H9 (cell line): Measurements from ENCODE around the gene CYFIP1. TPM values are rescaled to one million over a fixed set of nuclear protein-coding genes. Genes with fewer than 3 reads are reported as not detected.

Experiments
- DNase-seq: peaks from one replicate; pipeline ENCODE4 v3.0.0-alpha.2; 2017
- H2AFZ ChIP-seq: one replicate; pipeline ENCODE4 v1.6.1; 2013; ENCODE audit warnings: mild to moderate bottlenecking, low read length, control low read depth, moderate library complexity
- H2AK5ac ChIP-seq: 2 replicates; pipeline ENCODE4 v1.6.1; 2013; ENCODE audit warnings: low read length, control low read depth, mixed read lengths; ENCODE audit not compliant: insufficient read length
- H2BK120ac ChIP-seq: one replicate; pipeline ENCODE4 v1.6.1; 2013; ENCODE audit warnings: low read depth, mild to moderate bottlenecking, low read length, control low read depth, inconsistent platforms; ENCODE audit not compliant: poor library complexity, severe bottlenecking
- H2BK12ac ChIP-seq: 2 replicates; pipeline ENCODE4 v1.6.1; 2013; ENCODE audit warnings: low read length, control low read depth, mixed read lengths, low read depth; ENCODE audit not compliant: insufficient read length
- H2BK15ac ChIP-seq: 2 replicates; pipeline ENCODE4 v1.6.1; 2013; ENCODE audit warnings: low read depth, low read length, control low read depth
- H2BK20ac ChIP-seq: one replicate; pipeline ENCODE4 v1.6.1; 2013; ENCODE audit warnings: low read depth, mild to moderate bottlenecking, low read length, control low read depth, inconsistent platforms; ENCODE audit not compliant: poor library complexity, severe bottlenecking
- H2BK5ac ChIP-seq: 2 replicates; pipeline ENCODE4 v1.6.1; 2013; ENCODE audit warnings: low read length, control low read depth, mixed read lengths; ENCODE audit not compliant: insufficient read length
- H3K14ac ChIP-seq: 2 replicates; pipeline ENCODE4 v1.6.1; 2013; ENCODE audit warnings: low read length, control low read depth; ENCODE audit not compliant: insufficient read depth
- H3K18ac ChIP-seq: 2 replicates; pipeline ENCODE4 v1.6.1; 2013; ENCODE audit warnings: low read depth, mild to moderate bottlenecking, mixed read lengths, low read length, control low read depth; ENCODE audit not compliant: insufficient read length
- H3K23ac ChIP-seq: 2 replicates; pipeline ENCODE4 v1.6.1; 2013; ENCODE audit warnings: low read length, control low read depth, mixed read lengths, low read depth; ENCODE audit not compliant: insufficient read length
- H3K23me2 ChIP-seq: 2 replicates; pipeline ENCODE4 v1.6.1; 2013; ENCODE audit warnings: low read depth, mild to moderate bottlenecking, mixed read lengths, low read length, control low read depth; ENCODE audit not compliant: insufficient read length, poor library complexity, severe bottlenecking
- H3K27ac ChIP-seq: 2 replicates; pipeline ENCODE4 v1.5.1; 2013; ENCODE audit warnings: low read length, control low read depth, mixed read lengths, low read depth; ENCODE audit not compliant: insufficient read length
- H3K27me3 ChIP-seq: 2 replicates; pipeline ENCODE4 v1.6.1; 2013; ENCODE audit warnings: low read length, control low read depth, inconsistent platforms; ENCODE audit not compliant: insufficient read depth
- H3K4ac ChIP-seq: 2 replicates; pipeline ENCODE4 v1.6.1; 2013; ENCODE audit warnings: low read depth, mild to moderate bottlenecking, control low read depth, inconsistent platforms, low read length, moderate library complexity
- H3K4me1 ChIP-seq: 2 replicates; pipeline ENCODE4 v1.6.1; 2013; ENCODE audit warnings: low read length, control low read depth, inconsistent platforms; ENCODE audit not compliant: insufficient read depth
- H3K4me2 ChIP-seq: 2 replicates; pipeline ENCODE4 v1.6.1; 2013; ENCODE audit warnings: low read length, control low read depth, mixed read lengths; ENCODE audit not compliant: insufficient read length, insufficient read depth
- H3K56ac ChIP-seq: 2 replicates; pipeline ENCODE4 v1.6.1; 2013; ENCODE audit warnings: low read depth, mild to moderate bottlenecking, mixed read lengths, low read length, control low read depth; ENCODE audit not compliant: insufficient read length
- H3K79me1 ChIP-seq: 2 replicates; pipeline ENCODE4 v1.6.1; 2013; ENCODE audit warnings: low read depth, mild to moderate bottlenecking, moderate library complexity, low read length, control low read depth, inconsistent platforms; ENCODE audit not compliant: insufficient read depth, poor library complexity, severe bottlenecking
- H3K79me2 ChIP-seq: 2 replicates; pipeline ENCODE4 v1.6.1; 2013; ENCODE audit warnings: low read length, control low read depth, inconsistent platforms; ENCODE audit not compliant: insufficient read depth
- H3K9ac ChIP-seq: 2 replicates; pipeline ENCODE4 v1.6.1; 2013; ENCODE audit warnings: low read length, control low read depth, mixed read lengths; ENCODE audit not compliant: insufficient read length; ENCODE audit errors: extremely low read depth
- H3K9me3 ChIP-seq: one replicate; pipeline ENCODE4 v1.6.1; 2013; ENCODE audit warnings: low read depth, low read length, inconsistent platforms; ENCODE audit not compliant: control insufficient read depth
- H3T11ph ChIP-seq: one replicate; pipeline ENCODE4 v1.6.1; 2013; ENCODE audit warnings: mild to moderate bottlenecking, low read length, control low read depth, inconsistent platforms
- H4K20me1 ChIP-seq: one replicate; pipeline ENCODE4 v1.6.1; 2013; ENCODE audit not compliant: control insufficient read depth, insufficient read length, insufficient read depth
- H4K5ac ChIP-seq: 2 replicates; pipeline ENCODE4 v1.6.1; 2013; ENCODE audit warnings: low read depth, mild to moderate bottlenecking, mixed read lengths, low read length, control low read depth; ENCODE audit not compliant: insufficient read length
- H4K8ac ChIP-seq: replicated peaks from 2 replicates; pipeline ENCODE4 v1.6.1; 2013; ENCODE audit warnings: low read length, control low read depth, mixed read lengths, low read depth; ENCODE audit not compliant: insufficient read length
- H4K91ac ChIP-seq: 2 replicates; pipeline ENCODE4 v1.6.1; 2013; ENCODE audit warnings: low read depth, mild to moderate bottlenecking, moderate library complexity, mixed read lengths, low read length, control low read depth; ENCODE audit not compliant: insufficient read length
- H3K27ac Mint-ChIP-seq, 3 experiments: 2 replicates in 2 of 3; 3 replicates in 1 of 3; pipeline ENCODE4 v1.8.0; 2020 to 2021; ENCODE audit warnings: mixed read lengths in 3 of 3, mild to moderate bottlenecking in 1 of 3, moderate library complexity in 1 of 3
- H3K27me3 Mint-ChIP-seq: 2 replicates; pipeline ENCODE4 v1.8.0; 2021; ENCODE audit warnings: low read depth, mild to moderate bottlenecking, moderate library complexity, mixed read lengths
- H3K36me3 Mint-ChIP-seq, 3 experiments: 2 replicates in 2 of 3; 3 replicates in 1 of 3; pipeline ENCODE4 v1.8.0; 2020 to 2021; ENCODE audit warnings: low read depth in 3 of 3, mixed read lengths in 3 of 3; ENCODE audit not compliant: insufficient read depth in 1 of 3
- H3K4me1 Mint-ChIP-seq, 2 experiments: 2 replicates each; pipeline ENCODE4 v1.8.0; 2020; ENCODE audit warnings: mixed read lengths in 2 of 2
- H3K4me3 Mint-ChIP-seq, 2 experiments: 2 replicates in 1 of 2; 3 replicates in 1 of 2; pipeline ENCODE4 v1.8.0; 2020 to 2021; ENCODE audit warnings: mild to moderate bottlenecking in 2 of 2, mixed read lengths in 2 of 2, moderate library complexity in 1 of 2
- H3K9me3 Mint-ChIP-seq, 2 experiments: 2 replicates in 1 of 2; 3 replicates in 1 of 2; pipeline ENCODE4 v1.8.0; 2020; ENCODE audit warnings: mild to moderate bottlenecking in 2 of 2, mixed read lengths in 2 of 2, moderate library complexity in 1 of 2
- CTCF ChIP-seq: fragments of 200-600 bp; sonication (generic); conservative IDR thresholded peaks from 3 replicates; pipeline ENCODE4 v1.8.0; 2021; ENCODE audit warnings: antibody characterized with exemption, mild to moderate bottlenecking
- WGBS: extraction: QIAGEN DNeasy Blood & Tissue Kit; methylation state at CpG from one replicate; pipeline ENCODE4 v1.1.7; 2013; ENCODE audit warnings: missing lambda C conversion rate, low lambda C conversion rate, mixed read lengths; ENCODE audit not compliant: insufficient read length; ENCODE audit errors: extremely low coverage; 5-methylcytosine and 5-hydroxymethylcytosine counted together
- total RNA-seq: library from RNA; stranded (reverse); gene quantifications from 2 replicates; pipeline ENCODE4 v1.2.1, GENCODE V29; 2021

CYFIP1 gene
- total RNA-seq, 1 experiment from 2014 or later = 71.2 TPM

GRCh38 chr15:22936577-22937472 is 43.3 kb downstream of the CYFIP1 start:
- peak overlapping the region; percentile 46 for H2BK5ac ChIP-seq
- H3K4ac ChIP-seq = no peak overlapping the region
- H4K5ac ChIP-seq = no peak overlapping the region
- no peaks in the 10 kb centered on the region for H3K4me1 Mint-ChIP-seq
- H3K56ac ChIP-seq = no peak overlapping the region
- no peak overlapping the region for H3K4me3 Mint-ChIP-seq
- no peaks in the 10 kb centered on the region for H3K9me3 ChIP-seq
- no peaks in the 10 kb centered on the region for H3K4me1 ChIP-seq
- no peak overlapping the region for H3K27ac Mint-ChIP-seq
- TF ChIP-seq CTCF = no peak
- no peak overlapping the region for H3K14ac ChIP-seq
- H4K91ac ChIP-seq = no peak overlapping the region
- no peak overlapping the region for H2AK5ac ChIP-seq
- no peak overlapping the region for H2BK15ac ChIP-seq
- no peak overlapping the region for H2BK20ac ChIP-seq
- H3K27ac ChIP-seq = no peak overlapping the region
- no peaks in the 10 kb centered on the region for H3K23me2 ChIP-seq
- H3K23ac ChIP-seq = no peak overlapping the region
- no peak for DNase-seq
- no peaks in the 10 kb centered on the region for H3K79me2 ChIP-seq
- no peak overlapping the region for H3K9ac ChIP-seq
- H3K36me3 Mint-ChIP-seq = peaks cover 12 to 54% (median 16%) of the 10 kb centered on the region in 3 experiments; a peak in 6 of 7 replicates
- H3K27me3 Mint-ChIP-seq = no peaks in the 10 kb centered on the region
- no peaks in the 10 kb centered on the region for H4K20me1 ChIP-seq
- H3K9me3 Mint-ChIP-seq = no peaks in the 10 kb centered on the region
- no peak overlapping the region for H2AFZ ChIP-seq
- no peak overlapping the region for H2BK12ac ChIP-seq
- no CpG with 5 or more reads among the region's 23 CpGs for WGBS
- no peaks in the 10 kb centered on the region for H3K27me3 ChIP-seq
- no peak overlapping the region for H3T11ph ChIP-seq
- no peaks in the 10 kb centered on the region for H3K79me1 ChIP-seq
- H2BK120ac ChIP-seq = no peak overlapping the region
- no peak overlapping the region for H4K8ac ChIP-seq
- no peak overlapping the region for H3K4me2 ChIP-seq
- no peak overlapping the region for H3K18ac ChIP-seq
